GM11168 (cell line): Measurements from ENCODE around the gene ZFHX3.

Experiments used
- in situ Hi-C: fragments of 300-500 bp; cut with MboI; formaldehyde crosslinking; loops from one replicate; pipeline ENCODE4 v1.12.0; 2022; ENCODE audit warnings: low sequenced_read_pairs; ENCODE audit not compliant: unreplicated experiment

Gene ZFHX3

GRCh38 chr16:73071131-73071940 is 23.4 kb upstream of the ZFHX3 start:
- in situ Hi-C loops = loop anchor here (25.0 kb wide), 1 partner anchor 409 kb away; no protein-coding TSS in a partner anchor

DNA sequence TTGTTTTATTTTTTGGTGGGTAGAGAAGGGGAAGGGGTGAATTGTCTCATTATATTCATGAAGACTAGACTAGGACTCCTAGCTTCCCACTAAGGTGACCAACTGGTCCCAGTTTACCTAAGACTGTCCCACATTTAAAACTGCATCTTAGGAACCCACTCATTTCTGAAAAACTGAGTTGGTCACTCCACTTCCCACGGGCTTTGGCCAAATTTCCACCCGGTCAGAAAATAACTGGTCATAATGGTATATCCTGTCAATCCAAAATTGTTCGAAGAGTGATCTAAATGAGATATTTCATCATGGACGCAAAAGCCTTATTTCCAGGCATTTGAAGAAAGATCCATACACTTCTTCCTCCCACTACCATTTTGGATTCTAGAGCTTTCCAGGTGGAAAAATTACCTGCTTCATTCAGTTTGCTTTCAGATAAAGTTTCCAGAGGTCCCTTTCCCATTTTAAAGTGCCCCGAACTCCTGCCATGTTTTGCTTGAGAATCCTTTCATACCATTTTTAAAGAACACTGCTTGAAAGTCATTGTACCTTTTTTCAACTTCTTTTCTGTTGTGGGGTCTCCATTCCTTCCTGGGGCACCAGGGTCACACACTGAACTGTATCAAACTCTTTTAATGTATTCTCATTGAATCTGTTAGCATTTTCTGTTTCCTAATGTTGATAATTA is 21.8 kb upstream of the ZFHX3 start:
- in situ Hi-C loops = loop anchor here (25.0 kb wide), 1 partner anchor 407 kb away; no protein-coding TSS in a partner anchor

DNA sequence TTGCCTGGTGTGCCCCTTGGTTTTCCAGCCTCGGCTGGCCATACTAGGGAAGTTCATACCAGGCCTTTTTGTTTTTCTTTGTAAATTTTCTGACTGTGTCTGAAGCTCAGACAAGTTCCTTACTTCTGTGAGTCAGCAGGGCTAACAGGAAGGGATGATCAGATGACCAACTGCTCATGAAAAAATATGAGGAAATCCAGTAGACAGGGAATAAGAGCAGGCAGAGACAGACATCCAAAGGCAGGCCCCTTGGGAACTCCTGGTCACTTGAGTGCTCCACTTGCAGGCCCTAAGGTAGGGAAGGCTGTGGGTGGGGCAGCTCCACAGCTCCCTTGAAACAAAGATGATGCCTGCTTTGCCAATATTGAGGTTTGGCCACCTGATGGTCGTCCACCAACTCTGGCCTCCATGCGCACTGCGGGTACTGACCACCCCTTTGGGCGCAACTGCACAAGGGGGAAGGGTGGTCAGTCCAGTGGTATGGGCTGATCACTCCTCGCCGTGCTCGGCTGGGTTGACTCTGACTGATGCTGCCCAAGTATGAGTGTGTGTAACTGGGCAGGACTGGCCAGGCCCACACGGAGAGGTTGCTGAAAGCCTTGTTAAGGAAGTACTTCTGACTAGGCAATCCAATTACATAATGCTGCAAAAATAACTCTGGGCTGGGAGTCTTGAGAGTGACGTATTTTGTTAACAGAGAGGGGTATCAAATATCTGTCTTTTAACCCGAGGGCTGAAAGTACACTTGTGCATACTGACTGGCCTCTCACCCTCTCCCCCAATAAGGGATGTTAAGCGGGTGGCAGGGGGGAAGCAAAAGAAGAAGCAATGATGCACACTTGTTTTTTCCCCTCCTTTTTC is 20.8 kb upstream of the ZFHX3 start:
- in situ Hi-C loops = loop anchor here (25.0 kb wide), 1 partner anchor 406 kb away; no protein-coding TSS in a partner anchor

GRCh38 chr16:73067671-73068540 is 20.0 kb upstream of the ZFHX3 start:
- in situ Hi-C loops = loop anchor here (25.0 kb wide), 1 partner anchor 406 kb away; no protein-coding TSS in a partner anchor

- in situ Hi-C loops = loop anchor here (25.0 kb wide), 1 partner anchor 405 kb away; no protein-coding TSS in a partner anchor
These were observed 19.2 kb upstream of the ZFHX3 start for GRCh38 chr16:73066927-73067670.

DNA sequence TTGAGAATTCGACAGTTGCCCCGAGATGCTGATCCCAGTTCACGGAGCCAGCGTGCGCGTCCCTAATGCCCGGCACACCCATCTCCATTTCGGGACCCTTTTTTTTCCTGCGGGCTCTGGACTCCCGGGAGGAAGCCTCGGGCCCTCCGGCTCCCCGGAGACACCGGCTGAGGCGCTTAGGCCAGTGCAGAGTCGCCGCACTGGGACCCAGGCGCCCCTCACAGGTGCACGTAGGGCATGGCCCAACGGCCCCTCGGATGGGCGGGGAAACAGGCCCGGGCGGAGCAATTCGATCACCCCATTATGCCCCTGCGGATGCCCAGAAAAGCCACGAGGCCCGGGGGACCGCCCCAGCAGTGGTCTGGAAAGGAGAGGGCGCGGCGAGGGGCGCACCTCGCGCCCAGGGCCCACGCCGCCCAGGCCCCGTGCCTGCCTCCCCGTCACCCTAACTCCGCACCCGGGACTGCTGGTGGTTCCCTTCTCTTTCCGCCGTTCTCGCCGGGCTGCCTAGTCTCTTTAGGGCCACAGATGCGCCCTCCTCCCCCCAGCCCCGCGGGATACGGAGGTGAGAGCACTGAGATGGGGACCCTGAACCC is 18.5 kb upstream of the ZFHX3 start:
- in situ Hi-C loops = loop anchor here (25.0 kb wide), 1 partner anchor 404 kb away; no protein-coding TSS in a partner anchor

DNA sequence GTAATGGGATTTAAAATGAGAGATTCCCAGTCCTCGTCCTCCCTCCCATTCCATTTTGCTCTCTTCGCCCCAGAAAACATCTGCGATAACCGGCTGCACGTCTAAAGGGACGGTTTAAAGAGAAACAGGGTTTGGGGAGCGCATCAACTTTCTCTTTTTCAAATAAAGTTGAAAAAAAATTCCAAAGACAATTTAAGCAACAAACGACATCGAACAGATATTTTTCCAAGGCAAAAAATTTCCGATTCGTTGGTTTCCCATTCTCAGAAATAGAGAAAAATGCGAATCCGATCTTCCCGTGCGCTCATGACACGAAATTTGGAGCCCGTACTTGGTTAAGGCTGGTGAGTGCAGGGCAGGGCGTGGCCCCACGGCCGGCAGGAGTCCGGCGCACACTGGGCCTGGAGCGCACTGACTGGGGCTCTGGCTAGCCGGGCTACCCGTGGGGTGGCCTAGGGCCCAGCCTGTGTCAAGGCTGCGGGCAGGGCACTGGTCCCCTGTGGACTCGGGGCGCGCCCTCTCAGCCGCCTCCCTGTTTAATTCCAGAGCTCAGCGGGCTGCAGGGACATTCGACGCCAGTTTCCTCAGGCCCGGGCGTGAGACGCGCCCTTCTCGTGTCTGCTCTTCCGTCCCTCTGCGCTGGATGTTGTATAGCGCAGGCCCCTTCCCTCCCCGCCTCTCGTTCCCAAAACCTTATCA is 17.9 kb upstream of the ZFHX3 start:
- in situ Hi-C loops = loop anchor here (25.0 kb wide), 1 partner anchor 403 kb away; no protein-coding TSS in a partner anchor

- in situ Hi-C loops = loop anchor here (25.0 kb wide), 1 partner anchor 403 kb away; no protein-coding TSS in a partner anchor
These were observed 17.1 kb upstream of the ZFHX3 start for GRCh38 chr16:73064994-73065545.

GRCh38 chr16:73064212-73064993 is 16.5 kb upstream of the ZFHX3 start:
- in situ Hi-C loops = loop anchor here (25.0 kb wide), 1 partner anchor 402 kb away; no protein-coding TSS in a partner anchor

GRCh38 chr16:73063854-73064211 is 15.9 kb upstream of the ZFHX3 start:
- in situ Hi-C loops = loop anchor here (25.0 kb wide), 1 partner anchor 402 kb away; no protein-coding TSS in a partner anchor

GRCh38 chr16:73062743-73063733 is 15.1 kb upstream of the ZFHX3 start:
- in situ Hi-C loops = loop anchor here (25.0 kb wide), 1 partner anchor 401 kb away; no protein-coding TSS in a partner anchor

- in situ Hi-C loops = loop anchor here (25.0 kb wide), 1 partner anchor 400 kb away; no protein-coding TSS in a partner anchor
These were observed 14.2 kb upstream of the ZFHX3 start for GRCh38 chr16:73062001-73062616.

DNA sequence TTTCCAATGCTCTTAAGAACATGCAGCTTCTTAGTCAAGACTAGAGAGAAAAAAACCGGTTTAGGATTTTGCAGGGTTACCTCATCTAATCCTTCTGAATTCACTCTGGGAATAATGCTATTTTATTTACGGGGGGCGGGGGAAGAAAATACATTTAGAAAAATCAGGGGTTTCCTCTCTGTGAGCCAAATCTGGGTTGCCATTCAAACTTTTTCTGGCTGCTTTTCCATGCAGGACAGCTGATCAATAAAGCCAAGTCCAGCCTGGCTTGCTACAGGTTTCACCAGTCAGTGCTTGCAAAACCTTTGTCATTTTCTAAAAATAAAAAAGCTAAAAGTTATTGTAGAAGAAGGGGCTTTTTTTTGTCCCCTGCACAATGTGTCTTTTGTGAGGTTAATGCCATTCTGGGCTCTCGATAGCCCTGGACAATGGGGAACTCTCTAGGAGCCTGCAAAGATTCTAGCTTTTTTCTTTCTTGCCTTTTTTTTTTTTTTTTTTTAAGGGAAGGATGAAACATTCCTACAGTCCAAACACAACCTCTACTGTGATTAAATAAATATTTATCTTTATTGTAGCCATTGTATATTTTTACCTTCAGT is 13.1 kb upstream of the ZFHX3 start:
- in situ Hi-C loops = loop anchor here (25.0 kb wide), 1 partner anchor 399 kb away; no protein-coding TSS in a partner anchor
